GM19328 (cell line): Measurements from ENCODE around the gene GGNBP2.
A peak's percentile ranks its signal among the peaks of the same experiment; 100 is the strongest.
"Not testable (repeated sequence)": the region's sequence is repeated elsewhere in the genome, so short reads cannot be mapped to it uniquely, and the experiment has no call there.

Source experiments
- ATAC-seq: cut with Tn5 transposase; IDR thresholded peaks from one replicate; pipeline ENCODE4 v1.9.1; 2021; ENCODE audit warnings: mild to moderate bottlenecking, moderate library complexity; ENCODE audit not compliant: unreplicated experiment

GGNBP2 gene

GRCh38 chr17:36600465-36600864 lies 55.7 kb downstream of the GGNBP2 start:
- ATAC-seq, result no peak

- no peak for ATAC-seq
Observed at GRCh38 chr17:36600936-36601302, 56.2 kb downstream of the GGNBP2 start.

- ATAC-seq, result peak; percentile 85
Observed at GRCh38 chr17:36601303-36602029, 56.7 kb downstream of the GGNBP2 start, which contains the start of gene MRM1. Gene MRM1, plus strand, starts transcription at chr17:36601583. Its CDS starts 228 bp downstream, at chr17:36601811.

GRCh38 chr17:36602030-36602748 lies 57.5 kb downstream of the GGNBP2 start:
- no peak for ATAC-seq

GRCh38 chr17:36602924-36603384 lies 58.2 kb downstream of the GGNBP2 start:
- no peak for ATAC-seq

- ATAC-seq, result not testable (repeated sequence)
Observed at GRCh38 chr17:36605028-36605427, 60.3 kb downstream of the GGNBP2 start.

- no peak for ATAC-seq
Observed at GRCh38 chr17:36608280-36608679, 63.6 kb downstream of the GGNBP2 start.

- no peak for ATAC-seq
Observed at GRCh38 chr17:36608794-36609497, 64.2 kb downstream of the GGNBP2 start.

GRCh38 chr17:36609498-36609862 lies 64.8 kb downstream of the GGNBP2 start:
- no peak for ATAC-seq

- no peak for ATAC-seq
Observed at GRCh38 chr17:36610474-36610873, 65.8 kb downstream of the GGNBP2 start.

GRCh38 chr17:36611345-36612072 lies 66.8 kb downstream of the GGNBP2 start:
- no peak for ATAC-seq

GRCh38 chr17:36612323-36612722 lies 67.6 kb downstream of the GGNBP2 start:
- ATAC-seq, result no peak

- no peak for ATAC-seq
Observed at GRCh38 chr17:36613155-36613554, 68.4 kb downstream of the GGNBP2 start.

- ATAC-seq, result no peak
Observed at GRCh38 chr17:36614081-36614480, 69.4 kb downstream of the GGNBP2 start.

GRCh38 chr17:36614933-36615332 lies 70.2 kb downstream of the GGNBP2 start:
- no peak for ATAC-seq

- no peak for ATAC-seq
Observed at GRCh38 chr17:36616061-36617029, 71.6 kb downstream of the GGNBP2 start.

GRCh38 chr17:36617773-36618172 lies 73.1 kb downstream of the GGNBP2 start:
- no peak for ATAC-seq

GRCh38 chr17:36623281-36623680 lies 78.6 kb downstream of the GGNBP2 start:
- ATAC-seq, result no peak

GRCh38 chr17:36625188-36625587 lies 80.5 kb downstream of the GGNBP2 start:
- ATAC-seq, result no peak

- no peak for ATAC-seq
Observed at GRCh38 chr17:36627101-36627500, 82.4 kb downstream of the GGNBP2 start.
